ENCODE data around the gene AURKAIP1.

AURKAIP1 gene

DNA sequence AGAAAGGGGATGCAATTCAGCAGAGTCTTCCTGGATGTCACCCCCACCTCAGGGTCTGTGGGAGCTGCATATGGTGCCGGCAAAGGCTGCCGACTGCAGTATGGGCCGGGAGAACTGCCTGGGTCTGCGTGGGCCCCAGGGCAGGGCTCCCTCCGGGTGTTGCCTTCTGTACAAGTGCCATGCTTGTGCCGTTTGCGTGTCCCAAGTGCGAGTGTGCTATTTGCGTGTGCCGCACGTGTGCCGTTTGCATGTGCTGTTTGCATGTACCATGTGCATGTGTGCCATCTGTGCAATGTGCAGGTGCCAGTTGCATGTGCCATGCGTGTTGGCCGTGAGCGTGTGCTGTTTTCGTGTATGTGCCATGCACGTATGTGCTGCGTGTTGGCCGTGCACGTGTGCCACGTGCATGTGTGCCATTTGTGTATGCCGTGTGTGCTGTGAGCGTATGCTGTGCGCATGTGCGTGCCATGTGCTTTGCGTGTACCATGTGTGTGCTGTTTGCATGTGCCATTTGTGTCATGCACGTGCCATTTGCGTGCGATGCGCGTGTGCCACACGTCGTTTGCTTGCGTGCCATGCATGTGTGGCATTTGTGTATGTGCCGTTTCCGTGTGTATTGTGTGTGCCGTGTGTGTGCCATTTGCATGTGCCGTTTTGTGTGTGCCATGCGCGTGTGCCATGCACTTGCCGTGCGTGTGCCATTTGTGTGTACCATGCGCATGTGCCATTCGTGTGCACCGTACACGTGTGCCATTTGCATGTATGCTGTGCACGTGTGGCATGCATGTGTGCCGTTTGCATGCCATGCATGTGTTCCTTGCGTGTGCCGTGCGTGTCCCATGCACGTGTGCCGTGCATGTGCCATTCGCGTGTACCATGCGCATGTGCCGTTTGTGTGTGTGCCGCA, 45.5 kb downstream of the AURKAIP1 start:
- FAIRE-seq (peak; percentile 94), DNase-seq (ENCODE audit: insufficient read length, low spot score) (no peak)
- no peak for TF ChIP-seq POU2F2 (IDR thresholded peaks at IDR 0.05; ENCODE audit: low read depth, low read length)
- TF ChIP-seq POLR2A (IDR thresholded peaks at IDR 0.05; ENCODE audit: low read depth, low read length), result peak; percentile 75
- TF ChIP-seq POLR2AphosphoS5 (IDR thresholded peaks at IDR 0.05; ENCODE audit: low read depth, low read length), result peak; percentile 47; the same call in 1 of the 2 replicates
- no peak for TF ChIP-seq TAF1 (IDR thresholded peaks at IDR 0.05; ENCODE audit: low read depth, low read length)

DNA sequence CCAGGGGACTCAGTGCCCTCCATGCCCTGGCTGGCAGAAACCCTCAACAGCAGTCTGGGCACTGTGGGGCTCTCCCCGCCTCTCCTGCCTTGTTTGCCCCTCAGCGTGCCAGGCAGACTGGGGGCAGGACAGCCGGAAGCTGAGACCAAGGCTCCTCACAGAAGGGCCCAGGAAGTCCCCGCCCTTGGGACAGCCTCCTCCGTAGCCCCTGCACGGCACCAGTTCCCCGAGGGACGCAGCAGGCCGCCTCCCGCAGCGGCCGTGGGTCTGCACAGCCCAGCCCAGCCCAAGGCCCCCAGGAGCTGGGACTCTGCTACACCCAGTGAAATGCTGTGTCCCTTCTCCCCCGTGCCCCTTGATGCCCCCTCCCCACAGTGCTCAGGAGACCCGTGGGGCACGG, 46.8 kb downstream of the AURKAIP1 start:
- TF ChIP-seq TAF1 (IDR thresholded peaks at IDR 0.05; ENCODE audit: low read depth, low read length) (no peak), POU2F2 (IDR thresholded peaks at IDR 0.05; ENCODE audit: low read depth, low read length) (no peak), PAX5 (IDR thresholded peaks at IDR 0.05; ENCODE audit: insufficient read depth, low read length, severe bottlenecking) (no peak), POLR2A (IDR thresholded peaks at IDR 0.05; ENCODE audit: low read depth, low read length) (no peak), POLR2AphosphoS5 (IDR thresholded peaks at IDR 0.05; ENCODE audit: low read depth, low read length) (no peak), SPI1 (IDR thresholded peaks at IDR 0.05; ENCODE audit: low read depth, low read length) (no peak)
- no peak for DNase-seq (ENCODE audit: insufficient read length, low spot score)
- FAIRE-seq, result no peak

DNA sequence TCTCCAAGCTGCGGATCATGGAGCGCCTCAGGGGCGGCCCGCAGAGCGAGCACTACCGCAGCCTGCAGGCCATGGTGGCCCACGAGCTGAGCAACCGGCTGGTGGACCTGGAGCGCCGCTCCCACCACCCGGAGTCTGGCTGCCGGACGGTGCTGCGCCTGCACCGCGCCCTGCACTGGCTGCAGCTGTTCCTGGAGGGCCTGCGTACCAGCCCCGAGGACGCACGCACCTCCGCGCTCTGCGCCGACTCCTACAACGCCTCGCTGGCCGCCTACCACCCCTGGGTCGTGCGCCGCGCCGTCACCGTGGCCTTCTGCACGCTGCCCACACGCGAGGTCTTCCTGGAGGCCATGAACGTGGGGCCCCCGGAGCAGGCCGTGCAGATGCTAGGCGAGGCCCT, 47.7 kb downstream of the AURKAIP1 start:
- no peak for TF ChIP-seq POLR2AphosphoS5 (IDR thresholded peaks at IDR 0.05; ENCODE audit: low read depth, low read length)
- TF ChIP-seq TAF1 (IDR thresholded peaks at IDR 0.05; ENCODE audit: low read depth, low read length), result no peak
- no peak for TF ChIP-seq SPI1 (IDR thresholded peaks at IDR 0.05; ENCODE audit: low read depth, low read length)
- TF ChIP-seq PAX5 (IDR thresholded peaks at IDR 0.05; ENCODE audit: insufficient read depth, low read length, severe bottlenecking), result no peak
- TF ChIP-seq POU2F2 (IDR thresholded peaks at IDR 0.05; ENCODE audit: low read depth, low read length), result no peak
- TF ChIP-seq POLR2A (IDR thresholded peaks at IDR 0.05; ENCODE audit: low read depth, low read length), result no peak
- FAIRE-seq (no peak), DNase-seq (ENCODE audit: insufficient read length, low spot score) (no peak)

DNA sequence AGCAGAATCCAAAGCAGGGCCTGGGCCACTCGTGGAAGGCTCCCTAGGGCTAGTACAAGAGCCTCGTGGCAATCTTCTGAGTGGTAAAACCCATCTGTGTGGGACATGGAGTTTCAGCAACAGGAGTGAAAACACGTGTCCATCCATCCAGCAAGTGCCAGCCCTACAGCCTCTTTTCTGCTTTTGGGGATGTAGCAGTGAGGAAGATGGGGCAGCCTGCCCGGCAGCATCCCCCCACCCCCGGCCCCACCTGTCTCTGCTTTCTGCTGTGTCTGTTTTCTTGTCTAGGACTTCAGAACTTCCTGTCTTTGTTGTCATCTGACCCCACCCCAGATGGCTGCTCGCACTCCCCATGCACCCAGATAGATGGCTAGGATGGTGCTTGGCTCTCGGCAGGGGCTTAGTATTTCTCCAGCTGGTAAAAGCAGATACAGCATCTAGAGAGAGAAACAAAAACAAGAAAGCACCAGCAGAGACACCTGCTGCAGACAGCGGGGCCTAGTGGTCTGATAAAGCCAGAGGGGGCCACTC, 48.9 kb downstream of the AURKAIP1 start:
- DNase-seq (ENCODE audit: insufficient read length, low spot score) (no peak), FAIRE-seq (no peak)
- TF ChIP-seq TAF1 (IDR thresholded peaks at IDR 0.05; ENCODE audit: low read depth, low read length), result no peak
- TF ChIP-seq POU2F2 (IDR thresholded peaks at IDR 0.05; ENCODE audit: low read depth, low read length), result no peak
- TF ChIP-seq PAX5 (IDR thresholded peaks at IDR 0.05; ENCODE audit: insufficient read depth, low read length, severe bottlenecking), result no peak
- no peak for TF ChIP-seq SPI1 (IDR thresholded peaks at IDR 0.05; ENCODE audit: low read depth, low read length)
- TF ChIP-seq POLR2A (IDR thresholded peaks at IDR 0.05; ENCODE audit: low read depth, low read length), result no peak
- no peak for TF ChIP-seq POLR2AphosphoS5 (IDR thresholded peaks at IDR 0.05; ENCODE audit: low read depth, low read length)

DNA sequence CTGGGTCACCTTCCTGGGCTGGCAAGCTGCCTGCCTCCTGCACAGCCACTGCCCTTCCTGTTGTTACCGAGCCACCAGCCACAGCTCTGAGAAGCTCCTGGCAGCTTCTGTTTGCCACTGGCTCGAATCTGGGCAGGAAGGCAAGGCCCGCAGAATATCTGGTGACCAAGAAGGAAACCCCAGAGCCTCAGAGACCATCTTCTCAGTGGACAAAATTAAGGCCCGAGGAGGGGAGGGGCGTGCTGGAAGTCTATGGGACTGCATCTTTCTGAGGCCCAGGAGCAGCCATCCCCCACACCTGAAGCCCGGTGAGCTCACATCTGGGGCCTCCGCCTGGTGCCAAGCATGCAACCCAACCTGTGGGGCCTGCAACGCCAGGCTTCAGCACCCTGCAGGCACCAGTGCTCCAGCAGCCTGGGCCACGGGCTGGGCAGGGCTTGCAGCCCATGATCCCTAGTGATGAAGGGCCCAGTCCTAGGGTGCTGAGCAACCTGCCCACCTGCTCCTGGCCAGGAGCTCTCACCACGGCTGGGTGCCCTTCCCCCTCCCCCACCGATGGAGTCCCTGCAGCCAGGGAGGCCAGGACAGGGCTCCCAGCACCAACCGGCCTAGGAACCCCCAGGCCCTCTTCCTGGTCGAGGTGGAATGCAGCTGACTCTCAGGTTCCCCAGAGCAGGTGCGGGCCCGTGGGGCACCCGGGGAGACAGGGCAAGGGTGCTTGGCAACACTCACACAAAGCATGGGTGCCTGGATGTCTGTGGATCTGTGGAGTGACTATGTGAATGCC, 49.5 kb downstream of the AURKAIP1 start:
- no peak for TF ChIP-seq POLR2AphosphoS5 (IDR thresholded peaks at IDR 0.05; ENCODE audit: low read depth, low read length)
- TF ChIP-seq TAF1 (IDR thresholded peaks at IDR 0.05; ENCODE audit: low read depth, low read length), result no peak
- TF ChIP-seq POU2F2 (IDR thresholded peaks at IDR 0.05; ENCODE audit: low read depth, low read length), result no peak
- no peak for TF ChIP-seq PAX5 (IDR thresholded peaks at IDR 0.05; ENCODE audit: insufficient read depth, low read length, severe bottlenecking)
- TF ChIP-seq SPI1 (IDR thresholded peaks at IDR 0.05; ENCODE audit: low read depth, low read length), result no peak
- TF ChIP-seq POLR2A (IDR thresholded peaks at IDR 0.05; ENCODE audit: low read depth, low read length), result no peak
- DNase-seq (ENCODE audit: insufficient read length, low spot score), result no peak
- peak; percentile 52 for FAIRE-seq

DNA sequence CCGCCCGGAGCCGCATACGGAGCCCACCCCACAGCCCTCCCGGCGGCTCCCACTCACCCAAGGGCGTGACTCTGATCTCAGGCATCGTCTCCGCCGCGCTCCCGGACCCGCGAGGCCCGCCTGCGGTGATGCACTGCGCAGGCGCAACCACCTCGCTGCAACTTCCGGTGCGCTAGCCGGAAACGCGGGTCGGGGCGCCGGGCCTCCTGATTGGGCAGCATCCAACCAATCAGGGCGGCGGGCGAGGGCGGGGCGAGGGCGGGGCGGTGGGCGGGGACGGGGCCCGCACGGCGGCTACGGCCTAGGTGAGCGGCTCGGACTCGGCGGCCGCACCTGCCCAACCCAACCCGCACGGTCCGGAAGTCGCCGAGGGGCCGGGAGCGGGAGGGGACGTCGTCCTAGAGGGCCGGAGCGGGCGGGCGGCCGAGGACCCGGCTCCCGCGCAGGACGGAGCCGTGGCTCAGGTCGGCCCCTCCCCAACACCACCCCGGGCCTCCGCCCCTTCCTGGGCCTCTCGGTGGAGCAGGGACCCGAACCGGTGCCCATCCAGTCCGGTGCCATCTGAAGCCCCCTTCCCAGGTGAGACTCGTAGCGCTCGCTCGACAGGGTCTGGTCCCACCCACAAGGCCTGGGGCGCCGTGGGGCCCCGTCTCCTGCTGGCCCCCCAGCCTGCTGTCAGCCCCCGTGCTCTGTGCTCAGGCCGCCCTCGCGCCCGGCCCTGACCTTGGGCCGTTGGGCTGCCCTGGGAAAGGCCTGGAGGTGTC, 50.3 kb downstream of the AURKAIP1 start, which contains the start of the genes CPTP and INTS11:
Gene CPTP (plus strand): TSS at position 279 of the 764 bp plus-strand sequence. CDS start 2,109 bp downstream, outside the sequence.
Gene INTS11 (minus strand): TSS at position 137 of the 764 bp plus-strand sequence. CDS start 52 bp downstream, at position 85.
- no peak for TF ChIP-seq POU2F2 (IDR thresholded peaks at IDR 0.05; ENCODE audit: low read depth, low read length)
- no peak for TF ChIP-seq PAX5 (IDR thresholded peaks at IDR 0.05; ENCODE audit: insufficient read depth, low read length, severe bottlenecking)
- TF ChIP-seq POLR2AphosphoS5 (IDR thresholded peaks at IDR 0.05; ENCODE audit: low read depth, low read length), result 0 out of 2 replicates have a peak, but pooled peaks have one; percentile 59
- peak; percentile 33; the same call in 1 of the 2 replicates for TF ChIP-seq TAF1 (IDR thresholded peaks at IDR 0.05; ENCODE audit: low read depth, low read length)
- TF ChIP-seq POLR2A (IDR thresholded peaks at IDR 0.05; ENCODE audit: low read depth, low read length), result peak; percentile 60
- FAIRE-seq, result peak; percentile 97
- peak; percentile 100 for DNase-seq (ENCODE audit: insufficient read length, low spot score)

DNA sequence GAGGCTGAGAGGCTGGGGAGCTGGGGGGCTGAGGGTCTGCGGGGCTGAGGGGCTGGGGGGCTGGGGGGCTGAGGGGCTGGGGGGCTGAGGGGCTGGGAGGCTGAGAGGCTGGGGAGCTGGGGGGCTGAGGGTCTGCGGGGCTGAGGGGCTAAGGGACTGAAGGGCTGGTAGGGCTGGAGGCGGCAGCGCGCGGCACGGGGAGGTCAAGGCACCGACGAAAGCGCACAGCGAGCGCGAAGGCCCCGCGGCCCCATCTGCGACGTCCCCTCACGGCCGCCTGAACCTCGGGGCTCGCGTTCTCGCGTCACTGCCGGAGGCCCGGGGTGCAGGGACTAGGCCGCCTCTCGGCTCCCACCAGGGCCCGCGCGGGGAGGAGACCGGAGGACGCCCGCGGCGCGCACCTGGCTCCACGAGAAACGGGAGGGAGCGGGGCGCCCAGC, 50.9 kb downstream of the AURKAIP1 start:
- DNase-seq (ENCODE audit: insufficient read length, low spot score), result no peak
- no peak for TF ChIP-seq POLR2A (IDR thresholded peaks at IDR 0.05; ENCODE audit: low read depth, low read length)
- no peak for TF ChIP-seq PAX5 (IDR thresholded peaks at IDR 0.05; ENCODE audit: insufficient read depth, low read length, severe bottlenecking)
- TF ChIP-seq TAF1 (IDR thresholded peaks at IDR 0.05; ENCODE audit: low read depth, low read length), result no peak
- no peak for TF ChIP-seq SPI1 (IDR thresholded peaks at IDR 0.05; ENCODE audit: low read depth, low read length)
- TF ChIP-seq POU2F2 (IDR thresholded peaks at IDR 0.05; ENCODE audit: low read depth, low read length), result no peak
- TF ChIP-seq POLR2AphosphoS5 (IDR thresholded peaks at IDR 0.05; ENCODE audit: low read depth, low read length), result no peak
- no peak for FAIRE-seq
